Neural cell (in vitro differentiated cells): ENCODE data around the gene MVK. TPM values are rescaled to one million over a fixed set of nuclear protein-coding genes. Genes with fewer than 3 reads are reported as not detected.

Experiments used
- H2AFZ ChIP-seq: fragments of 200-600, 300-800 bp; sonication (generic), shearing (Covaris generic); 2 replicates; pipeline ENCODE4 v1.6.0; 2014; ENCODE audit warnings: low read depth, mild to moderate bottlenecking, antibody characterized with exemption, low read length, moderate library complexity
- H3F3A ChIP-seq: fragments of 200-600 bp; shearing (Covaris generic); 2 replicates; pipeline ENCODE4 v1.6.1; 2016; ENCODE audit warnings: mild to moderate bottlenecking, moderate library complexity, mixed read lengths, antibody characterized with exemption, low read length; ENCODE audit not compliant: insufficient read depth, poor library complexity, severe bottlenecking
- H3K27ac ChIP-seq: fragments of 200-600, 300-800 bp; sonication (generic), shearing (Covaris generic); 2 replicates; pipeline ENCODE4 v1.5.1; 2014; ENCODE audit warnings: mild to moderate bottlenecking, low read length, moderate library complexity
- H3K27me3 ChIP-seq: fragments of 300-800, 200-600 bp; sonication (generic), shearing (Covaris generic); 2 replicates; pipeline ENCODE4 v1.6.0; 2014; ENCODE audit warnings: mild to moderate bottlenecking, low read depth, low read length, moderate library complexity; ENCODE audit not compliant: insufficient read depth
- H3K36me3 ChIP-seq: fragments of 300-800, 200-600 bp; sonication (generic), shearing (Covaris generic); 2 replicates; pipeline ENCODE4 v1.5.1; 2014; ENCODE audit warnings: mild to moderate bottlenecking, antibody characterized with exemption, low read length, moderate library complexity; ENCODE audit not compliant: insufficient read depth
- H3K4me2 ChIP-seq: fragments of 300-800, 200-600 bp; sonication (generic), shearing (Covaris generic); 2 replicates; pipeline ENCODE4 v1.6.0; 2014; ENCODE audit warnings: mild to moderate bottlenecking, low read length
- H3K4me3 ChIP-seq: fragments of 300-800, 200-600 bp; sonication (generic), shearing (Covaris generic); 2 replicates; pipeline ENCODE4 v1.5.1; 2014; ENCODE audit warnings: mild to moderate bottlenecking, low read length, moderate library complexity
- H3K79me2 ChIP-seq: fragments of 200-600 bp; shearing (Covaris generic); replicated peaks from 2 replicates; pipeline ENCODE4 v1.6.0; 2014; ENCODE audit warnings: mild to moderate bottlenecking, low read length, moderate library complexity; ENCODE audit not compliant: insufficient read depth
- H3K9ac ChIP-seq: fragments of 300-800, 200-600 bp; sonication (generic), shearing (Covaris generic); 2 replicates; pipeline ENCODE4 v1.6.1; 2016; ENCODE audit warnings: mild to moderate bottlenecking, low read length, mixed read lengths
- H3K9me2 ChIP-seq: fragments of 200-600 bp; shearing (Covaris generic); 2 replicates; pipeline ENCODE4 v1.6.1; 2016; ENCODE audit warnings: mild to moderate bottlenecking, low read length, mixed read lengths; ENCODE audit not compliant: insufficient read depth
- H3K9me3 ChIP-seq: fragments of 200-600, 300-800 bp; sonication (generic), shearing (Covaris generic); 2 replicates; pipeline ENCODE4 v1.6.1; 2016; ENCODE audit warnings: mild to moderate bottlenecking, mixed run types, low read length, moderate library complexity, mixed read lengths
- H4K20me1 ChIP-seq: fragments of 200-600 bp; shearing (Covaris generic); 2 replicates; pipeline ENCODE4 v1.6.1; 2016; ENCODE audit warnings: mild to moderate bottlenecking, mixed run types; ENCODE audit not compliant: insufficient read depth
- CTCF ChIP-seq: fragments of 450-650 bp; IDR thresholded peaks from 2 replicates; pipeline ENCODE4 v1.5.1; 2014; ENCODE audit warnings: antibody characterized with exemption, mild to moderate bottlenecking, moderate library complexity; ENCODE audit not compliant: poor library complexity, severe bottlenecking
- EP300 ChIP-seq: fragments of 450-650 bp; conservative IDR thresholded peaks from 2 replicates; pipeline ENCODE4 v1.6.1; 2014; ENCODE audit warnings: antibody characterized with exemption, mild to moderate bottlenecking, moderate library complexity; ENCODE audit not compliant: poor library complexity, severe bottlenecking
- EZH2 ChIP-seq: fragments of 200-600, 300-800 bp; shearing (Covaris generic), sonication (generic); IDR thresholded peaks from 2 replicates; pipeline ENCODE4 v1.6.1; 2014; ENCODE audit warnings: antibody characterized with exemption, low read length, borderline replicate concordance, mild to moderate bottlenecking; ENCODE audit not compliant: insufficient read depth, poor library complexity, severe bottlenecking
- MXI1 ChIP-seq: fragments of 450-650 bp; conservative IDR thresholded peaks from 2 replicates; pipeline ENCODE4 v1.6.1; 2014; ENCODE audit warnings: antibody characterized with exemption, mild to moderate bottlenecking; ENCODE audit not compliant: poor library complexity, severe bottlenecking
- POLR2AphosphoS5 ChIP-seq: IDR thresholded peaks from 2 replicates; pipeline ENCODE4 v1.6.1; 2012
- RAD21 ChIP-seq: fragments of 450-650 bp; conservative IDR thresholded peaks from 2 replicates; pipeline ENCODE4 v1.6.1; 2014; ENCODE audit warnings: antibody characterized with exemption, mild to moderate bottlenecking, moderate library complexity
- REST ChIP-seq: IDR thresholded peaks from 2 replicates; pipeline ENCODE4 v1.6.1; 2012; ENCODE audit warnings: borderline replicate concordance
- SMC3 ChIP-seq: fragments of 450-650 bp; conservative IDR thresholded peaks from 2 replicates; pipeline ENCODE4 v1.6.1; 2014; ENCODE audit warnings: antibody characterized with exemption, mild to moderate bottlenecking, moderate library complexity; ENCODE audit not compliant: poor library complexity
- TAF1 ChIP-seq: IDR thresholded peaks from 2 replicates; pipeline ENCODE4 v1.6.1; 2012; ENCODE audit warnings: low read depth
- polyA plus RNA-seq: library from polyadenylated mRNA; depleted of rRNA; stranded (reverse); fragments of >200 nt; gene quantifications from 2 replicates; pipeline ENCODE4 v1.2.3, GENCODE V29; 2014

MVK gene
- polyA plus RNA-seq, 1 donor from 2014 or later = 45.7 TPM

- H4K20me1 ChIP-seq = no peaks in the 10 kb centered on the region
- TF ChIP-seq MXI1 (no peak), EZH2 (no peak), TAF1 (no peak), CTCF (no peak), EP300 (no peak), RAD21 (no peak), SMC3 (no peak)
- no peaks in the 10 kb centered on the region for H3K27me3 ChIP-seq
These were observed 23.9 kb upstream of the MVK start for GRCh38 chr12:109549613-109550270.

GRCh38 chr12:109550281-109550680 lies 23.3 kb upstream of the MVK start:
- Histone ChIP-seq H4K20me1 (no peaks in the 10 kb centered on the region), H3K36me3 (no peaks in the 10 kb centered on the region), H3K27ac (no peak overlapping the region), H3K27me3 (no peaks in the 10 kb centered on the region), H3K9ac (no peak overlapping the region), H3K9me3 (no peaks in the 10 kb centered on the region), H3K79me2 (no peaks in the 10 kb centered on the region), H2AFZ (no peak overlapping the region), H3K4me3 (no peak overlapping the region), H3F3A (no peaks in the 10 kb centered on the region), H3K9me2 (no peaks in the 10 kb centered on the region), H3K4me2 (no peak overlapping the region)
- TF ChIP-seq POLR2AphosphoS5 (no peak), EZH2 (no peak), MXI1 (no peak), SMC3 (no peak), REST (no peak)

More at GRCh38 chr12:109549613-109550270, 23.9 kb upstream of the MVK start:
- Histone ChIP-seq H3K36me3 (no peaks in the 10 kb centered on the region), H3F3A (no peaks in the 10 kb centered on the region), H3K4me3 (no peak overlapping the region), H2AFZ (no peak overlapping the region), H3K4me2 (no peak overlapping the region), H3K79me2 (no peaks in the 10 kb centered on the region), H3K9ac (no peak overlapping the region), H3K9me3 (no peaks in the 10 kb centered on the region), H3K27ac (no peak overlapping the region), H3K9me2 (no peaks in the 10 kb centered on the region)
